ENCODE measurements around the gene MND1. TPM values are rescaled to one million over a fixed set of nuclear protein-coding genes. Genes with fewer than 3 reads are reported as not detected.

MND1 gene
- total RNA-seq, 1 donor from 2014 or later: 6.8 TPM

- no peaks in the 10 kb centered on the region for H3K4me1 ChIP-seq (ENCODE audit: control insufficient read depth in 3 of 3, insufficient read depth in 3 of 3, low read length in 3 of 3)
- H3K4me3 ChIP-seq (ENCODE audit: low read length in 3 of 3): no peak overlapping the region
- H3K27me3 ChIP-seq (ENCODE audit: control insufficient read depth in 3 of 3, insufficient read depth in 3 of 3, low read length in 3 of 3): no peaks in the 10 kb centered on the region
- H3K36me3 ChIP-seq (ENCODE audit: control insufficient read depth in 3 of 3, insufficient read depth in 3 of 3, low read length in 3 of 3): no peaks in the 10 kb centered on the region
- no peak overlapping the region for H3K27ac ChIP-seq (ENCODE audit: low read depth, low read length)
- peaks cover 0 to 3% (median 0%) of the 10 kb centered on the region in 3 donors for H3K9me3 ChIP-seq (ENCODE audit: control insufficient read depth in 3 of 3, low read length in 3 of 3)
- no peak overlapping the region for H3K9ac ChIP-seq (ENCODE audit: low read depth in 1 of 3, low read length in 3 of 3)
Measured at GRCh38 chr4:153367092-153367491, 22.6 kb downstream of the MND1 start.

GRCh38 chr4:153369021-153369420, 24.5 kb downstream of the MND1 start:
- Histone ChIP-seq H3K36me3 (ENCODE audit: control insufficient read depth in 3 of 3, insufficient read depth in 3 of 3, low read length in 3 of 3) (no peaks in the 10 kb centered on the region), H3K4me1 (ENCODE audit: control insufficient read depth in 3 of 3, insufficient read depth in 3 of 3, low read length in 3 of 3) (no peaks in the 10 kb centered on the region), H3K9me3 (ENCODE audit: control insufficient read depth in 3 of 3, low read length in 3 of 3) (peaks cover 0 to 3% (median 0%) of the 10 kb centered on the region in 3 donors), H3K27ac (ENCODE audit: low read depth, low read length) (no peak overlapping the region), H3K9ac (ENCODE audit: low read depth in 1 of 3, low read length in 3 of 3) (no peak overlapping the region), H3K4me3 (ENCODE audit: low read length in 3 of 3) (no peak overlapping the region), H3K27me3 (ENCODE audit: control insufficient read depth in 3 of 3, insufficient read depth in 3 of 3, low read length in 3 of 3) (no peaks in the 10 kb centered on the region)

- Histone ChIP-seq H3K27me3 (ENCODE audit: control insufficient read depth in 3 of 3, insufficient read depth in 3 of 3, low read length in 3 of 3) (no peaks in the 10 kb centered on the region), H3K4me3 (ENCODE audit: low read length in 3 of 3) (no peak overlapping the region), H3K27ac (ENCODE audit: low read depth, low read length) (no peak overlapping the region), H3K9ac (ENCODE audit: low read depth in 1 of 3, low read length in 3 of 3) (no peak overlapping the region), H3K9me3 (ENCODE audit: control insufficient read depth in 3 of 3, low read length in 3 of 3) (no peaks in the 10 kb centered on the region), H3K36me3 (ENCODE audit: control insufficient read depth in 3 of 3, insufficient read depth in 3 of 3, low read length in 3 of 3) (no peaks in the 10 kb centered on the region), H3K4me1 (ENCODE audit: control insufficient read depth in 3 of 3, insufficient read depth in 3 of 3, low read length in 3 of 3) (no peaks in the 10 kb centered on the region)
Measured at GRCh38 chr4:153371701-153372234, 27.3 kb downstream of the MND1 start.

GRCh38 chr4:153372967-153373562, 28.6 kb downstream of the MND1 start:
- no peaks in the 10 kb centered on the region for H3K36me3 ChIP-seq (ENCODE audit: control insufficient read depth in 3 of 3, insufficient read depth in 3 of 3, low read length in 3 of 3)

GRCh38 chr4:153374442-153374841, 30.0 kb downstream of the MND1 start:
- H3K4me3 ChIP-seq (ENCODE audit: low read length in 3 of 3): no peak overlapping the region
- no peaks in the 10 kb centered on the region for H3K36me3 ChIP-seq (ENCODE audit: control insufficient read depth in 3 of 3, insufficient read depth in 3 of 3, low read length in 3 of 3)
- no peak overlapping the region for H3K9ac ChIP-seq (ENCODE audit: low read depth in 1 of 3, low read length in 3 of 3)
- no peaks in the 10 kb centered on the region for H3K4me1 ChIP-seq (ENCODE audit: control insufficient read depth in 3 of 3, insufficient read depth in 3 of 3, low read length in 3 of 3)
- H3K27ac ChIP-seq (ENCODE audit: low read depth, low read length): no peak overlapping the region
- no peaks in the 10 kb centered on the region for H3K9me3 ChIP-seq (ENCODE audit: control insufficient read depth in 3 of 3, low read length in 3 of 3)
- no peaks in the 10 kb centered on the region for H3K27me3 ChIP-seq (ENCODE audit: control insufficient read depth in 3 of 3, insufficient read depth in 3 of 3, low read length in 3 of 3)

More at GRCh38 chr4:153372967-153373562, 28.6 kb downstream of the MND1 start:
- Histone ChIP-seq H3K9ac (ENCODE audit: low read depth in 1 of 3, low read length in 3 of 3) (no peak overlapping the region), H3K27ac (ENCODE audit: low read depth, low read length) (no peak overlapping the region), H3K27me3 (ENCODE audit: control insufficient read depth in 3 of 3, insufficient read depth in 3 of 3, low read length in 3 of 3) (no peaks in the 10 kb centered on the region), H3K9me3 (ENCODE audit: control insufficient read depth in 3 of 3, low read length in 3 of 3) (no peaks in the 10 kb centered on the region), H3K4me3 (ENCODE audit: low read length in 3 of 3) (no peak overlapping the region), H3K4me1 (ENCODE audit: control insufficient read depth in 3 of 3, insufficient read depth in 3 of 3, low read length in 3 of 3) (no peaks in the 10 kb centered on the region)

GRCh38 chr4:153375303-153375702, 30.8 kb downstream of the MND1 start:
- no peak overlapping the region for H3K9ac ChIP-seq (ENCODE audit: low read depth in 1 of 3, low read length in 3 of 3)
- no peak overlapping the region for H3K27ac ChIP-seq (ENCODE audit: low read depth, low read length)
- H3K36me3 ChIP-seq (ENCODE audit: control insufficient read depth in 3 of 3, insufficient read depth in 3 of 3, low read length in 3 of 3): no peaks in the 10 kb centered on the region
- no peaks in the 10 kb centered on the region for H3K27me3 ChIP-seq (ENCODE audit: control insufficient read depth in 3 of 3, insufficient read depth in 3 of 3, low read length in 3 of 3)
- no peak overlapping the region for H3K4me3 ChIP-seq (ENCODE audit: low read length in 3 of 3)
- no peaks in the 10 kb centered on the region for H3K9me3 ChIP-seq (ENCODE audit: control insufficient read depth in 3 of 3, low read length in 3 of 3)
- H3K4me1 ChIP-seq (ENCODE audit: control insufficient read depth in 3 of 3, insufficient read depth in 3 of 3, low read length in 3 of 3): no peaks in the 10 kb centered on the region

GRCh38 chr4:153383131-153383530, 38.6 kb downstream of the MND1 start:
- H3K4me3 ChIP-seq (ENCODE audit: low read length in 3 of 3): no peak overlapping the region
- H3K36me3 ChIP-seq (ENCODE audit: control insufficient read depth in 3 of 3, insufficient read depth in 3 of 3, low read length in 3 of 3): no peaks in the 10 kb centered on the region
- H3K9me3 ChIP-seq (ENCODE audit: control insufficient read depth in 3 of 3, low read length in 3 of 3): no peaks in the 10 kb centered on the region
- H3K27me3 ChIP-seq (ENCODE audit: control insufficient read depth in 3 of 3, insufficient read depth in 3 of 3, low read length in 3 of 3): no peaks in the 10 kb centered on the region
- H3K27ac ChIP-seq (ENCODE audit: low read depth, low read length): no peak overlapping the region
- H3K9ac ChIP-seq (ENCODE audit: low read depth in 1 of 3, low read length in 3 of 3): no peak overlapping the region
- no peaks in the 10 kb centered on the region for H3K4me1 ChIP-seq (ENCODE audit: control insufficient read depth in 3 of 3, insufficient read depth in 3 of 3, low read length in 3 of 3)

- no peaks in the 10 kb centered on the region for H3K4me1 ChIP-seq (ENCODE audit: control insufficient read depth in 3 of 3, insufficient read depth in 3 of 3, low read length in 3 of 3)
- no peak overlapping the region for H3K27ac ChIP-seq (ENCODE audit: low read depth, low read length)
- no peak overlapping the region for H3K4me3 ChIP-seq (ENCODE audit: low read length in 3 of 3)
- no peaks in the 10 kb centered on the region for H3K27me3 ChIP-seq (ENCODE audit: control insufficient read depth in 3 of 3, insufficient read depth in 3 of 3, low read length in 3 of 3)
- no peaks in the 10 kb centered on the region for H3K36me3 ChIP-seq (ENCODE audit: control insufficient read depth in 3 of 3, insufficient read depth in 3 of 3, low read length in 3 of 3)
- H3K9me3 ChIP-seq (ENCODE audit: control insufficient read depth in 3 of 3, low read length in 3 of 3): no peaks in the 10 kb centered on the region
- H3K9ac ChIP-seq (ENCODE audit: low read depth in 1 of 3, low read length in 3 of 3): no peak overlapping the region
Measured at GRCh38 chr4:153384160-153384559, 39.7 kb downstream of the MND1 start.

GRCh38 chr4:153385784-153386183, 41.3 kb downstream of the MND1 start:
- no peak overlapping the region for H3K4me3 ChIP-seq (ENCODE audit: low read length in 3 of 3)
- H3K9me3 ChIP-seq (ENCODE audit: control insufficient read depth in 3 of 3, low read length in 3 of 3): no peaks in the 10 kb centered on the region
- no peaks in the 10 kb centered on the region for H3K36me3 ChIP-seq (ENCODE audit: control insufficient read depth in 3 of 3, insufficient read depth in 3 of 3, low read length in 3 of 3)
- no peak overlapping the region for H3K9ac ChIP-seq (ENCODE audit: low read depth in 1 of 3, low read length in 3 of 3)
- no peaks in the 10 kb centered on the region for H3K27me3 ChIP-seq (ENCODE audit: control insufficient read depth in 3 of 3, insufficient read depth in 3 of 3, low read length in 3 of 3)
- no peak overlapping the region for H3K27ac ChIP-seq (ENCODE audit: low read depth, low read length)
- H3K4me1 ChIP-seq (ENCODE audit: control insufficient read depth in 3 of 3, insufficient read depth in 3 of 3, low read length in 3 of 3): no peaks in the 10 kb centered on the region

GRCh38 chr4:153387981-153388380, 43.5 kb downstream of the MND1 start:
- H3K27ac ChIP-seq (ENCODE audit: low read depth, low read length): no peak overlapping the region
- no peaks in the 10 kb centered on the region for H3K9me3 ChIP-seq (ENCODE audit: control insufficient read depth in 3 of 3, low read length in 3 of 3)
- H3K9ac ChIP-seq (ENCODE audit: low read depth in 1 of 3, low read length in 3 of 3): no peak overlapping the region
- no peaks in the 10 kb centered on the region for H3K27me3 ChIP-seq (ENCODE audit: control insufficient read depth in 3 of 3, insufficient read depth in 3 of 3, low read length in 3 of 3)
- no peak overlapping the region for H3K4me3 ChIP-seq (ENCODE audit: low read length in 3 of 3)
- H3K36me3 ChIP-seq (ENCODE audit: control insufficient read depth in 3 of 3, insufficient read depth in 3 of 3, low read length in 3 of 3): no peaks in the 10 kb centered on the region
- H3K4me1 ChIP-seq (ENCODE audit: control insufficient read depth in 3 of 3, insufficient read depth in 3 of 3, low read length in 3 of 3): no peaks in the 10 kb centered on the region

Data from skeletal muscle tissue (tissue), 4 donors.